HEK293 (cell line): ENCODE measurements around the gene PHF21A.

Source experiments
- CTCF ChIA-PET: fragments of 350-600 bp; formaldehyde crosslinking; extraction: SDS; loops from one replicate; lab custom pipeline; 2021; ENCODE audit warnings: antibody characterized with exemption; lab: Yijun Ruan, JAX
- POLR2A ChIA-PET: fragments of 300-600 bp; formaldehyde crosslinking; extraction: SDS; loops from one replicate; lab custom pipeline; 2020; ENCODE audit warnings: antibody characterized with exemption, inconsistent platforms; lab: Yijun Ruan, JAX
- H3K27ac ChIP-seq: fragments of 200-500 bp; sonication (Bioruptor generic); 2 replicates; pipeline ENCODE4 v1.5.1; 2014; ENCODE audit warnings: low read depth, low read length, control low read depth, inconsistent platforms; ENCODE audit errors: extremely low read depth
- H3K36me3 ChIP-seq, 2 experiments: fragments of 200-500 bp in 1 of 2; sonication (Bioruptor generic) in 1 of 2; 1 replicate in 1 of 2; 2 replicates in 1 of 2; pipeline ENCODE4 v1.5.1; 2014 to 2017; ENCODE audit warnings: inconsistent platforms in 2 of 2, low read length in 2 of 2; ENCODE audit not compliant: control insufficient read depth in 2 of 2, insufficient read depth in 1 of 2
- H3K4me1 ChIP-seq: fragments of 200-500 bp; sonication (Bioruptor generic); 2 replicates; pipeline ENCODE4 v1.5.1; 2014; ENCODE audit warnings: mild to moderate bottlenecking, low read length, inconsistent platforms; ENCODE audit not compliant: control insufficient read depth, insufficient read depth
- H3K4me3 ChIP-seq: 2 replicates; pipeline ENCODE4 v1.5.1; 2011; ENCODE audit warnings: low read depth, mild to moderate bottlenecking, control low read depth, low read length, moderate library complexity
- H3K9me3 ChIP-seq: fragments of 200-500 bp; sonication (Bioruptor generic); 2 replicates; pipeline ENCODE4 v1.5.1; 2014; ENCODE audit warnings: low read depth, low read length, inconsistent platforms; ENCODE audit not compliant: control insufficient read depth, insufficient read depth
- CTCF ChIP-seq: fragments of 450-650 bp; formaldehyde crosslinking; IDR thresholded peaks from 2 replicates; pipeline ENCODE4 v1.5.1; 2016; ENCODE audit warnings: missing biosample characterization, missing genetic modification characterization
- GLIS1 ChIP-seq: fragments of 450-650 bp; formaldehyde crosslinking; IDR thresholded peaks from 2 replicates; pipeline ENCODE4 v1.5.1; 2016; ENCODE audit warnings: missing biosample characterization, missing genetic modification characterization
- PRDM10 ChIP-seq: fragments of 450-650 bp; formaldehyde crosslinking; IDR thresholded peaks from 2 replicates; pipeline ENCODE4 v1.5.1; 2016; ENCODE audit warnings: missing biosample characterization, missing genetic modification characterization
- ZBTB20 ChIP-seq: fragments of 450-650 bp; formaldehyde crosslinking; IDR thresholded peaks from 2 replicates; pipeline ENCODE4 v1.5.1; 2016; ENCODE audit warnings: missing biosample characterization, missing genetic modification characterization
- ZNF146 ChIP-seq: fragments of 450-650 bp; formaldehyde crosslinking; IDR thresholded peaks from 2 replicates; pipeline ENCODE4 v1.5.1; 2016; ENCODE audit warnings: missing biosample characterization, missing genetic modification characterization
- ZNF184 ChIP-seq: fragments of 450-650 bp; IDR thresholded peaks from 2 replicates; pipeline ENCODE4 v1.5.1; 2018; ENCODE audit warnings: missing biosample characterization, mild to moderate bottlenecking, missing genetic modification characterization
- ZNF2 ChIP-seq: fragments of 450-650 bp; formaldehyde crosslinking; IDR thresholded peaks from 2 replicates; pipeline ENCODE4 v1.5.1; 2016; ENCODE audit warnings: missing biosample characterization, missing genetic modification characterization
- ZNF26 ChIP-seq: fragments of 450-650 bp; formaldehyde crosslinking; IDR thresholded peaks from 2 replicates; pipeline ENCODE4 v1.5.1; 2016; ENCODE audit warnings: missing biosample characterization, missing genetic modification characterization
- ZNF354C ChIP-seq: fragments of 450-650 bp; formaldehyde crosslinking; IDR thresholded peaks from 2 replicates; pipeline ENCODE4 v1.5.1; 2016; ENCODE audit warnings: missing biosample characterization, missing genetic modification characterization, low read depth, borderline replicate concordance
- ZNF37A ChIP-seq: fragments of 450-650 bp; IDR thresholded peaks from 2 replicates; pipeline ENCODE4 v1.5.1; 2018; ENCODE audit warnings: missing biosample characterization, missing genetic modification characterization
- ZNF398 ChIP-seq: fragments of 450-650 bp; formaldehyde crosslinking; IDR thresholded peaks from 2 replicates; pipeline ENCODE4 v1.5.1; 2017; ENCODE audit warnings: missing biosample characterization, missing genetic modification characterization
- ZNF404 ChIP-seq: fragments of 450-650 bp; formaldehyde crosslinking; IDR thresholded peaks from 2 replicates; pipeline ENCODE4 v1.5.1; 2017; ENCODE audit warnings: missing biosample characterization, missing genetic modification characterization
- ZNF518A ChIP-seq: fragments of 450-650 bp; formaldehyde crosslinking; conservative IDR thresholded peaks from 2 replicates; pipeline ENCODE4 v1.5.1; 2016; ENCODE audit warnings: low read depth, missing biosample characterization, missing genetic modification characterization

PHF21A gene

GRCh38 chr11:46018651-46019050 is 102.6 kb downstream of the PHF21A start:
- Histone ChIP-seq H3K4me3 (no peak overlapping the region), H3K27ac (no peak overlapping the region), H3K36me3 (no peaks in the 10 kb centered on the region), H3K4me1 (no peaks in the 10 kb centered on the region), H3K9me3 (no peaks in the 10 kb centered on the region)
- ChIA-PET POLR2A (no interaction called here), CTCF (interaction anchor here (0.7 to 1.6 kb wide), 3 partner anchors 12 to 143 kb away, joined by 3 to 11 read pairs (median 7); no protein-coding TSS in a partner anchor)
- TF ChIP-seq ZNF354C (tag by site-specific recombination), result no peak

GRCh38 chr11:46017341-46017740 is 103.9 kb downstream of the PHF21A start:
- H3K9me3 ChIP-seq, result no peaks in the 10 kb centered on the region
- no peak overlapping the region for H3K27ac ChIP-seq
- TF ChIP-seq CTCF (no peak), ZNF146 (tag by site-specific recombination) (no peak), ZNF37A (tag by site-specific recombination) (no peak), ZNF26 (tag by site-specific recombination) (no peak), ZBTB20 (tag by site-specific recombination) (no peak), PRDM10 (tag by site-specific recombination) (no peak), ZNF2 (no peak), ZNF404 (tag by site-specific recombination) (no peak), GLIS1 (no peak), ZNF184 (tag by site-specific recombination) (no peak), ZNF398 (tag by site-specific recombination) (no peak), ZNF518A (no peak)
- POLR2A ChIA-PET, result no interaction called here
- no peak overlapping the region for H3K4me3 ChIP-seq
- CTCF ChIA-PET, result interaction anchor here (0.8 to 1.8 kb wide), 2 partner anchors 53 to 144 kb away, joined by 3 to 7 read pairs; no protein-coding TSS in a partner anchor
- no peaks in the 10 kb centered on the region for H3K4me1 ChIP-seq
- H3K36me3 ChIP-seq, result no peaks in the 10 kb centered on the region
